ENCODE measurements around the gene RALGAPA2. TPM values are rescaled to one million over a fixed set of nuclear protein-coding genes. Genes with fewer than 3 reads are reported as not detected.

The RALGAPA2 gene
- total RNA-seq, 1 donor from 2014 or later, result 15.2 TPM

GRCh38 chr20:20503777-20504530 is 208.5 kb downstream of the RALGAPA2 start:
- no peak overlapping the region for H3K27ac Mint-ChIP-seq (ENCODE audit: unreplicated experiment)

DNA sequence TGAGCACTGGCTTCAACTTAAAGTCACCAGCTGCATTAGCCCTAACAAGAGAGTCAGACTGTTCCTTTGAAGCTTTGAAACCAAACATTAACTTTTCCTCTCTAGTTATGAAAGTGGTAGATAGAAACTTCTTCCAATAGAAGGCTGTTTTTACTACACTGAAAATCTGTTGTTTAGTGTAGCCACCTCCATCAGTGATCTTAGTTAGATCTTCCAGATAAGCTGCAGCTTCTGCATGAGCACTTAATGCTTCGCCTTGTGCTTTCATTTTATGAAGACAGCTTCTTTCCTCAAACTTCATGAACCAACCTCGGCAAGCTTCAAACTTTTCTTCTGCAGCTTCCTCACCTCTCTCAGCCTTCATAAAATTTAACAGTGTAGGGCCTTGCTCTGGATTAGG is 211.3 kb downstream of the RALGAPA2 start:
- no peaks in the 10 kb centered on the region for H3K9me3 Mint-ChIP-seq (ENCODE audit: unreplicated experiment)
- no peak for DNase-seq (ENCODE audit: extremely low spot score, unreplicated experiment)
- no peak overlapping the region for H3K27ac Mint-ChIP-seq (ENCODE audit: unreplicated experiment)
- TF ChIP-seq, protein P1, sequence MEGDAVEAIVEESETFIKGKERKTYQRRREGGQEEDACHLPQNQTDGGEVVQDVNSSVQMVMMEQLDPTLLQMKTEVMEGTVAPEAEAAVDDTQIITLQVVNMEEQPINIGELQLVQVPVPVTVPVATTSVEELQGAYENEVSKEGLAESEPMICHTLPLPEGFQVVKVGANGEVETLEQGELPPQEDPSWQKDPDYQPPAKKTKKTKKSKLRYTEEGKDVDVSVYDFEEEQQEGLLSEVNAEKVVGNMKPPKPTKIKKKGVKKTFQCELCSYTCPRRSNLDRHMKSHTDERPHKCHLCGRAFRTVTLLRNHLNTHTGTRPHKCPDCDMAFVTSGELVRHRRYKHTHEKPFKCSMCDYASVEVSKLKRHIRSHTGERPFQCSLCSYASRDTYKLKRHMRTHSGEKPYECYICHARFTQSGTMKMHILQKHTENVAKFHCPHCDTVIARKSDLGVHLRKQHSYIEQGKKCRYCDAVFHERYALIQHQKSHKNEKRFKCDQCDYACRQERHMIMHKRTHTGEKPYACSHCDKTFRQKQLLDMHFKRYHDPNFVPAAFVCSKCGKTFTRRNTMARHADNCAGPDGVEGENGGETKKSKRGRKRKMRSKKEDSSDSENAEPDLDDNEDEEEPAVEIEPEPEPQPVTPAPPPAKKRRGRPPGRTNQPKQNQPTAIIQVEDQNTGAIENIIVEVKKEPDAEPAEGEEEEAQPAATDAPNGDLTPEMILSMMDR (IDR thresholded peaks at IDR 0.05), result no peak
- peaks cover 30% of the 10 kb centered on the region for H3K36me3 Mint-ChIP-seq (ENCODE audit: unreplicated experiment)
- no peak overlapping the region for H3K4me3 Mint-ChIP-seq (ENCODE audit: unreplicated experiment)
- no peaks in the 10 kb centered on the region for H3K27me3 Mint-ChIP-seq (ENCODE audit: unreplicated experiment)
- H3K4me1 Mint-ChIP-seq (ENCODE audit: unreplicated experiment), result no peaks in the 10 kb centered on the region

More at GRCh38 chr20:20503777-20504530, 208.5 kb downstream of the RALGAPA2 start:
- Mint-ChIP-seq H3K36me3 (ENCODE audit: unreplicated experiment) (peaks cover 28% of the 10 kb centered on the region), H3K27me3 (ENCODE audit: unreplicated experiment) (no peaks in the 10 kb centered on the region), H3K9me3 (ENCODE audit: unreplicated experiment) (no peaks in the 10 kb centered on the region), H3K4me1 (ENCODE audit: unreplicated experiment) (no peaks in the 10 kb centered on the region), H3K4me3 (ENCODE audit: unreplicated experiment) (no peak overlapping the region)
- no peak for DNase-seq (ENCODE audit: extremely low spot score, unreplicated experiment)
- TF ChIP-seq, protein P1 (IDR thresholded peaks at IDR 0.05), result no peak

DNA sequence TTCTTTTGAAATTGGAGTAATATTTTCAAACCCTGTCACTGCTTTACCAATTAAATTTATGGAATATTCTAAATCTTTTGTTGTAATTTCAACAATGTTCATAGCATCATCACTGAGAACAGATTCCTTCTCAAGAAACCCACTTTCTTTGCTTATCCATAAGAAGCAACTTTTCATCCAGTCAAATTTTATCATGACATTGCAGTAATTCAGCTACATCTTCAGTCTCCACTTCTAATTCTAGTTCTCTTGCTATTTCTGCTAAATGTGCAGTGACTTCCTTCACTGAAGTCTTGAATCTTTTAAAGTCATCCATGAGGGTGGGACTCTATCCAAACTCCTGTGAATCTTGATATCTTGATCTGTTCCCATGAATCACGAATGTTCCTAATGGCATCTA is 212.1 kb downstream of the RALGAPA2 start:
- TF ChIP-seq, protein P1 (IDR thresholded peaks at IDR 0.05), result no peak
- no peak for DNase-seq (ENCODE audit: extremely low spot score, unreplicated experiment)
- Mint-ChIP-seq H3K9me3 (ENCODE audit: unreplicated experiment) (no peaks in the 10 kb centered on the region), H3K4me1 (ENCODE audit: unreplicated experiment) (no peaks in the 10 kb centered on the region), H3K27ac (ENCODE audit: unreplicated experiment) (no peak overlapping the region), H3K4me3 (ENCODE audit: unreplicated experiment) (no peak overlapping the region), H3K36me3 (ENCODE audit: unreplicated experiment) (peaks cover 30% of the 10 kb centered on the region), H3K27me3 (ENCODE audit: unreplicated experiment) (no peaks in the 10 kb centered on the region)

GRCh38 chr20:20499439-20499838 is 213.0 kb downstream of the RALGAPA2 start:
- TF ChIP-seq, protein P1 (IDR thresholded peaks at IDR 0.05), result no peak
- Mint-ChIP-seq H3K27me3 (ENCODE audit: unreplicated experiment) (no peaks in the 10 kb centered on the region), H3K4me1 (ENCODE audit: unreplicated experiment) (no peaks in the 10 kb centered on the region), H3K4me3 (ENCODE audit: unreplicated experiment) (no peak overlapping the region), H3K36me3 (ENCODE audit: unreplicated experiment) (peaks cover 27% of the 10 kb centered on the region), H3K27ac (ENCODE audit: unreplicated experiment) (no peak overlapping the region), H3K9me3 (ENCODE audit: unreplicated experiment) (no peaks in the 10 kb centered on the region)
- no peak for DNase-seq (ENCODE audit: extremely low spot score, unreplicated experiment)

GRCh38 chr20:20498076-20498861 is 214.2 kb downstream of the RALGAPA2 start:
- no peak overlapping the region for H3K27ac Mint-ChIP-seq (ENCODE audit: unreplicated experiment)
- H3K4me1 Mint-ChIP-seq (ENCODE audit: unreplicated experiment), result peaks cover under 1% of the 10 kb centered on the region
- no peaks in the 10 kb centered on the region for H3K27me3 Mint-ChIP-seq (ENCODE audit: unreplicated experiment)

More at GRCh38 chr20:20498076-20498861, 214.2 kb downstream of the RALGAPA2 start:
- H3K9me3 Mint-ChIP-seq (ENCODE audit: unreplicated experiment), result no peaks in the 10 kb centered on the region
- TF ChIP-seq, protein P1 (IDR thresholded peaks at IDR 0.05), result no peak
- H3K4me3 Mint-ChIP-seq (ENCODE audit: unreplicated experiment), result no peak overlapping the region
- DNase-seq (ENCODE audit: extremely low spot score, unreplicated experiment), result no peak
- H3K36me3 Mint-ChIP-seq (ENCODE audit: unreplicated experiment), result peaks cover 25% of the 10 kb centered on the region

Measured in osteocyte (in vitro differentiated cells).